ENCODE data around the gene ZNF414. TPM values are rescaled to one million over a fixed set of nuclear protein-coding genes. Genes with fewer than 3 reads are reported as not detected.

The ZNF414 gene
- total RNA-seq, 1 experiment from 2014 or later, result 22.4 TPM

DNA sequence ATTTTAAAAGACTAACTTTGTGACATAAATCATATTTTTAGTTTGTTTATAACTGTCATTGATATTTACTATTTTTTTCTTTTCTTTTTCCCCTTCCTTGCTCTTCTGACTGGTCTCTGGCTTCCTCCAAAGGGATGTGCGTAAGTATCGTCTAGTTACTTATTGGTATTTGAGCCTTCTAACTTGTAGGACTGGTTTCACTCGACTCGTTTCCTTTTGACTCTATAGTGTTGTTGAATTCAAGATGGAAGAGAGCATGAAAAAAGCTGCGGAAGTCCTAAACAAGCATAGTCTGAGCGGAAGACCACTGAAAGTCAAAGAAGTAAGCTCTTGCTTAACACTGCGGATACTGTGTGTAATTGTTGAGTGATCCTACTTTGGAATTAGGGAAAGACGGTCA lies 50.6 kb downstream of the ZNF414 start:
- Histone ChIP-seq H3K4me1 (replicated peaks; ENCODE audit: insufficient read depth) (peaks cover 26% of the 10 kb centered on the region), H3K4me3 (no peak overlapping the region), H3K9me2 (ENCODE audit: insufficient read depth) (no peaks in the 10 kb centered on the region), H3K79me2 (ENCODE audit: low read depth) (peaks cover 90% of the 10 kb centered on the region), H2AFZ (no peak overlapping the region), H3K27me3 (ENCODE audit: insufficient read depth, low read depth) (no peaks in the 10 kb centered on the region), H3K9me3 (ENCODE audit: insufficient read depth, low read depth) (no peaks in the 10 kb centered on the region), H3K36me3 (ENCODE audit: low read depth) (peaks cover 54% of the 10 kb centered on the region), H3K4me2 (no peak overlapping the region), H4K20me1 (ENCODE audit: insufficient read depth) (peaks cover 99% of the 10 kb centered on the region), H3F3A (ENCODE audit: insufficient read depth, low read depth) (peaks cover 81% of the 10 kb centered on the region), H3K27ac (no peak overlapping the region)
- POLR2A ChIA-PET (ENCODE audit: unreplicated experiment), result no interaction called here
- intact Hi-C loops (cut with micrococcal nuclease; ENCODE audit: unreplicated experiment), result no loop called here
- TF ChIP-seq EZH2 (IDR thresholded peaks at IDR 0.05; ENCODE audit: low read depth), result no peak
- TF ChIP-seq, protein P1, sequence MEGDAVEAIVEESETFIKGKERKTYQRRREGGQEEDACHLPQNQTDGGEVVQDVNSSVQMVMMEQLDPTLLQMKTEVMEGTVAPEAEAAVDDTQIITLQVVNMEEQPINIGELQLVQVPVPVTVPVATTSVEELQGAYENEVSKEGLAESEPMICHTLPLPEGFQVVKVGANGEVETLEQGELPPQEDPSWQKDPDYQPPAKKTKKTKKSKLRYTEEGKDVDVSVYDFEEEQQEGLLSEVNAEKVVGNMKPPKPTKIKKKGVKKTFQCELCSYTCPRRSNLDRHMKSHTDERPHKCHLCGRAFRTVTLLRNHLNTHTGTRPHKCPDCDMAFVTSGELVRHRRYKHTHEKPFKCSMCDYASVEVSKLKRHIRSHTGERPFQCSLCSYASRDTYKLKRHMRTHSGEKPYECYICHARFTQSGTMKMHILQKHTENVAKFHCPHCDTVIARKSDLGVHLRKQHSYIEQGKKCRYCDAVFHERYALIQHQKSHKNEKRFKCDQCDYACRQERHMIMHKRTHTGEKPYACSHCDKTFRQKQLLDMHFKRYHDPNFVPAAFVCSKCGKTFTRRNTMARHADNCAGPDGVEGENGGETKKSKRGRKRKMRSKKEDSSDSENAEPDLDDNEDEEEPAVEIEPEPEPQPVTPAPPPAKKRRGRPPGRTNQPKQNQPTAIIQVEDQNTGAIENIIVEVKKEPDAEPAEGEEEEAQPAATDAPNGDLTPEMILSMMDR (conservative IDR thresholded peaks at IDR 0.05), result no peak
- no TSS peak for BruUV-seq (replicated peaks)
- DNase-seq, result no peak
- CTCF ChIA-PET, result no interaction called here

DNA sequence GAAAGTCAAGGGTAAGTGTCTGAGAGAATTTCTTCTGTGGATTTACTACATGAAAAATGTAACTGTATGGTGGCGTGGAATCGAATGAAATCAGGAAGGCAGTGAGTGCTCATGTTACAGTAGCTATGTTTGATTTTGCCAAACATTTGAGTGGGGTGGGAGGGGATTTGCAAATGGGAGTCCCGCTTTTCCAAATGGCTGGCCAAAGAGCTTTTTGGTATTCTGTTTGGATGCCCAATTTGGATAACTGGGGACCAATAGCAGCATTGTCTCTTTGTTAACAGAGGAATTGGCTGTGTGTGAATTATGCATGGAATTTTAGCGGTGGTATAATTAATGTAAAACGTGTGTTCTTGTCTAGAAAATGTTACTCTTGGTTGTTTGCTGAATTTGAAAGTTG lies 51.4 kb downstream of the ZNF414 start:
- no TSS peak for BruUV-seq (replicated peaks)
- Histone ChIP-seq H2AFZ (no peak overlapping the region), H3K27ac (no peak overlapping the region), H3K4me3 (no peak overlapping the region), H3K27me3 (ENCODE audit: insufficient read depth, low read depth) (no peaks in the 10 kb centered on the region), H3K9me2 (ENCODE audit: insufficient read depth) (no peaks in the 10 kb centered on the region), H3K79me2 (ENCODE audit: low read depth) (peaks cover 98% of the 10 kb centered on the region), H3F3A (ENCODE audit: insufficient read depth, low read depth) (peaks cover 85% of the 10 kb centered on the region), H3K4me2 (no peak overlapping the region), H3K9me3 (ENCODE audit: insufficient read depth, low read depth) (no peaks in the 10 kb centered on the region), H4K20me1 (ENCODE audit: insufficient read depth) (peaks cover 99% of the 10 kb centered on the region), H3K4me1 (replicated peaks; ENCODE audit: insufficient read depth) (peaks cover 34% of the 10 kb centered on the region), H3K36me3 (ENCODE audit: low read depth) (peaks cover 52% of the 10 kb centered on the region)
- CTCF ChIA-PET, result interaction anchor here (0.6 to 1.1 kb wide), 3 partner anchors 16 to 119 kb away, joined by 3 to 10 read pairs (median 4); no protein-coding TSS in a partner anchor
- intact Hi-C loops (cut with micrococcal nuclease; ENCODE audit: unreplicated experiment), result no loop called here
- no peak for DNase-seq
- POLR2A ChIA-PET (ENCODE audit: unreplicated experiment), result no interaction called here
- TF ChIP-seq, protein P1 (conservative IDR thresholded peaks at IDR 0.05), result no peak
- TF ChIP-seq EZH2 (IDR thresholded peaks at IDR 0.05; ENCODE audit: low read depth), result no peak

DNA sequence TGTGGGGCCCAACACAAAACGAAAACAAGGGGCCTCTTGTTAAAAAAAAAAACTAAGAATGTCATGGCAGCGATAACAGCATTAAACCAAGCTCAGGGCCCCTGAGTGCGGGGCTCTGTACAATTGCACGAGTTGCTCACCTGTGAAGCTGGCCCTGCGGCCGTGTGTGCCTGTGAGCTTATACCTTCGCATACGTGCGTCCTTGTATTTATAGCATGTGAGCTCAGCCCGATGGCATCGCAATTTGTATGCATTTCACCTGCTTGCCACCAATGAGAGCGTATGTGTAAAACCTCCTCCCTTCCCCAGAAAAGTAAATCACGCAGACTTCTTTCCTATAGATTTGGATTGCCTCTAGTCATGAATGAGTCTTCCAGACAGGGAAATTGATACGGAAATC lies 52.1 kb downstream of the ZNF414 start:
- intact Hi-C loops (cut with micrococcal nuclease; ENCODE audit: unreplicated experiment), result no loop called here
- peaks cover 35% of the 10 kb centered on the region for H3K4me1 ChIP-seq (replicated peaks; ENCODE audit: insufficient read depth)

More for the DNA sequence above, 52.1 kb downstream of the ZNF414 start:
- Histone ChIP-seq H3F3A (ENCODE audit: insufficient read depth, low read depth) (peaks cover 83% of the 10 kb centered on the region), H3K4me2 (no peak overlapping the region), H3K9me2 (ENCODE audit: insufficient read depth) (no peaks in the 10 kb centered on the region), H2AFZ (no peak overlapping the region), H3K9me3 (ENCODE audit: insufficient read depth, low read depth) (no peaks in the 10 kb centered on the region), H3K79me2 (ENCODE audit: low read depth) (peaks cover 98% of the 10 kb centered on the region), H3K4me3 (no peak overlapping the region), H4K20me1 (ENCODE audit: insufficient read depth) (peaks cover 99% of the 10 kb centered on the region), H3K36me3 (ENCODE audit: low read depth) (peaks cover 47% of the 10 kb centered on the region), H3K27me3 (ENCODE audit: insufficient read depth, low read depth) (no peaks in the 10 kb centered on the region), H3K27ac (no peak overlapping the region)
- no peak for DNase-seq
- no TSS peak for BruUV-seq (replicated peaks)
- POLR2A ChIA-PET (ENCODE audit: unreplicated experiment), result no interaction called here
- TF ChIP-seq EZH2 (IDR thresholded peaks at IDR 0.05; ENCODE audit: low read depth), result no peak
- TF ChIP-seq, protein P1 (conservative IDR thresholded peaks at IDR 0.05), result no peak
- CTCF ChIA-PET, result interaction anchor here (0.6 to 1.1 kb wide), 3 partner anchors 41 to 48 kb away, joined by 3 to 8 read pairs (median 4); no protein-coding TSS in a partner anchor
